NB4 (cell line): Measurements from ENCODE around the gene CSTPP1.

Source experiments
- CTCF ChIP-seq: IDR thresholded peaks from one replicate; pipeline ENCODE4 v1.5.1; 2012; ENCODE audit warnings: low read depth, low read length
- POLR2A ChIP-seq: IDR thresholded peaks from 2 replicates; pipeline ENCODE4 v1.6.1; 2011; ENCODE audit warnings: mild to moderate bottlenecking; ENCODE audit not compliant: insufficient read length; ENCODE audit errors: extremely low read depth

- TF ChIP-seq CTCF (no peak), POLR2A (no peak)
Measured at GRCh38 chr11:47181271-47181670, 244.7 kb downstream of the CSTPP1 start.
